HG03060 (cell line): ENCODE data around the gene HOXD4.

Experiments
- ATAC-seq: cut with Tn5 transposase; IDR thresholded peaks from one replicate; pipeline ENCODE4 v1.9.1; 2021; ENCODE audit warnings: low read depth, moderate number of reproducible peaks; ENCODE audit not compliant: unreplicated experiment

HOXD4 gene

GRCh38 chr2:176139661-176140512 lies 11.5 kb upstream of the HOXD4 start:
- ATAC-seq: no peak

GRCh38 chr2:176140513-176141317 lies 10.6 kb upstream of the HOXD4 start:
- peak; percentile 67 for ATAC-seq

GRCh38 chr2:176142281-176142680 lies 9.1 kb upstream of the HOXD4 start:
- ATAC-seq: no peak

GRCh38 chr2:176145085-176145969 lies 6.0 kb upstream of the HOXD4 start:
- no peak for ATAC-seq

GRCh38 chr2:176146101-176146500 lies 5.2 kb upstream of the HOXD4 start:
- no peak for ATAC-seq

GRCh38 chr2:176146645-176147044 lies 4.7 kb upstream of the HOXD4 start:
- no peak for ATAC-seq

- no peak for ATAC-seq
These were observed 4.0 kb upstream of the HOXD4 start for GRCh38 chr2:176147210-176147799.

- no peak for ATAC-seq
These were observed 3.4 kb upstream of the HOXD4 start for GRCh38 chr2:176147800-176148496.

GRCh38 chr2:176148751-176149421 lies 2.5 kb upstream of the HOXD4 start:
- no peak for ATAC-seq

GRCh38 chr2:176149481-176149938 lies 1.8 kb upstream of the HOXD4 start:
- ATAC-seq: no peak

- no peak for ATAC-seq
These were observed 1.3 kb upstream of the HOXD4 start for GRCh38 chr2:176149939-176150583.

GRCh38 chr2:176150584-176151441 lies 537 bp upstream of the HOXD4 start:
- no peak for ATAC-seq

GRCh38 chr2:176152350-176153181 lies 1.2 kb downstream of the HOXD4 start:
- ATAC-seq: no peak

GRCh38 chr2:176154576-176155252 lies 3.4 kb downstream of the HOXD4 start:
- no peak for ATAC-seq

GRCh38 chr2:176155356-176156044 lies 4.2 kb downstream of the HOXD4 start:
- no peak for ATAC-seq
